CD4-positive, alpha-beta T cell (primary cell): ENCODE results near the gene BORA. TPM values are rescaled to one million over a fixed set of nuclear protein-coding genes. Genes with fewer than 3 reads are reported as not detected.

ENCODE experiments used
- ATAC-seq: fragments of 200-7000 bp; cut with Tn5 transposase; one replicate; pipeline ENCODE4 v1.10.0; 2022; ENCODE audit warnings: mild to moderate bottlenecking; ENCODE audit not compliant: poor library complexity
- CTCF ChIA-PET: fragments of 350-600 bp; sonication (Branson Sonifier 250); formaldehyde crosslinking; loops from one replicate; lab custom pipeline; 2021; ENCODE audit warnings: antibody characterized with exemption, inconsistent platforms; lab: Charles Lee
- POLR2A ChIA-PET: fragments of 350-600 bp; sonication (Branson Sonifier 250); formaldehyde crosslinking; loops from one replicate; lab custom pipeline; 2021; ENCODE audit warnings: antibody characterized with exemption, inconsistent platforms; lab: Charles Lee
- DNase-seq, 14 experiments: peaks; one replicate each; pipeline ENCODE4 v3.0.0-alpha.2; 2013 to 2020; ENCODE audit warnings: mixed read lengths in 2 of 14
- H3K27ac ChIP-seq, 2 donors: one replicate each; pipeline versions ENCODE4 v1.5.1 to v1.7.0; 2013; ENCODE audit warnings: low read length in 2 of 2, low read depth in 1 of 2, mild to moderate bottlenecking in 1 of 2
- H3K27me3 ChIP-seq, 2 experiments: 1 replicate in 1 of 2; 2 replicates in 1 of 2; pipeline versions ENCODE4 v1.6.1 to v1.7.0; 2013; ENCODE audit warnings: low read length in 2 of 2, control low read depth in 1 of 2, mild to moderate bottlenecking in 1 of 2, moderate library complexity in 1 of 2; ENCODE audit not compliant: insufficient read depth in 2 of 2, control insufficient read depth in 1 of 2
- H3K36me3 ChIP-seq: one replicate; pipeline ENCODE4 v1.6.1; 2013; ENCODE audit warnings: low read length, control low read depth; ENCODE audit not compliant: insufficient read depth
- H3K4me1 ChIP-seq: one replicate; pipeline ENCODE4 v1.6.1; 2013; ENCODE audit warnings: low read length, control low read depth; ENCODE audit not compliant: insufficient read depth
- H3K4me3 ChIP-seq: one replicate; pipeline ENCODE4 v1.5.1; 2013; ENCODE audit warnings: mild to moderate bottlenecking, low read length, moderate library complexity
- H3K9me3 ChIP-seq, 2 experiments: 1 replicate in 1 of 2; 2 replicates in 1 of 2; pipeline versions ENCODE4 v1.6.1 to v1.7.0; 2013; ENCODE audit warnings: low read length in 2 of 2, mild to moderate bottlenecking in 2 of 2, control low read depth in 1 of 2, moderate library complexity in 1 of 2; ENCODE audit not compliant: control insufficient read depth in 1 of 2, insufficient read depth in 1 of 2
- H3K27ac Mint-ChIP-seq: one replicate; pipeline ENCODE4 v1.8.0; 2020; ENCODE audit warnings: mixed read lengths
- H3K27me3 Mint-ChIP-seq: one replicate; pipeline ENCODE4 v1.8.0; 2021; ENCODE audit warnings: mixed read lengths
- H3K36me3 Mint-ChIP-seq: one replicate; pipeline ENCODE4 v1.8.0; 2021; ENCODE audit warnings: low read depth, mixed read lengths
- H3K4me1 Mint-ChIP-seq: one replicate; pipeline ENCODE4 v1.8.0; 2021; ENCODE audit warnings: low read depth, mixed read lengths
- H3K4me3 Mint-ChIP-seq: one replicate; pipeline ENCODE4 v1.8.0; 2020; ENCODE audit warnings: mild to moderate bottlenecking, mixed read lengths
- H3K9me3 Mint-ChIP-seq: one replicate; pipeline ENCODE4 v1.8.0; 2020; ENCODE audit warnings: mixed read lengths
- intact Hi-C, 2 experiments: fragments of 100-400 bp; cut with DNase I in 1 of 2; cut with micrococcal nuclease in 1 of 2; formaldehyde crosslinking; loops; one replicate each; pipeline versions ENCODE4 v1.15.1 to v1.9.0; 2023 to 2025; cut with DNase I, micrococcal nuclease
- total RNA-seq, 174 experiments: library from RNA in 2 of 174; stranded (reverse) in 2 of 174; gene quantifications; one replicate each; pipeline ENCODE4 v1.2.3 and lab custom pipeline; 2021 to 2026
- TF ChIP-seq, protein P1 (sequence below): fragments of 200-600 bp; IDR thresholded peaks from one replicate; pipeline ENCODE4 v1.8.0; 2022; ENCODE audit warnings: antibody characterized with exemption, mild to moderate bottlenecking

BORA gene
- total RNA-seq, 2 experiments from 2014 or later: 3.8 to 4.4 TPM

DNA sequence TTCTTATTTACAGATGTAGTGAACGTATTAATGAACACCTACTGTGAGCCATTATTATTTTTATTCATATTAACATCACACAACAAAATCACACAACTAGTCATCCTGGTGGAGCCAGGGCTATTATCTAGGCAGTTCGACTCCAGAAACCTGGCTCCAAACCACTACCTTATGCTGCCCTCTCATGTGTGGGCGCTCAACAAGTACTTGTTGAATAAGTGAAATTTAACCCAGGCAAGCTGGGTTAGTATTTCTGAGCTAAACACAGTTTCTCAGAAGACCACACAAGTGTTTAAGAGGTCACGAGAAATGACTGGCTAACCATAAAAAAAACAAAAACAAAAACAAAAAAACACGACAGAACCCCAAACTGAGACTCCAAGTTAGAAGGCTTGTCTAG is 33.9 kb upstream of the BORA start:
- Mint-ChIP-seq H3K4me1 (no peaks in the 10 kb centered on the region), H3K27ac (no peak overlapping the region), H3K9me3 (peaks cover 3% of the 10 kb centered on the region), H3K36me3 (no peaks in the 10 kb centered on the region), H3K27me3 (peaks cover 41% of the 10 kb centered on the region), H3K4me3 (no peak overlapping the region)
- ChIA-PET POLR2A (no interaction called here), CTCF (no interaction called here)
- peaks cover 0 to 7% of the 10 kb centered on the region in 2 experiments for H3K9me3 ChIP-seq
- no peaks in the 10 kb centered on the region for H3K36me3 ChIP-seq
- no peak for ATAC-seq
- no peaks in the 10 kb centered on the region for H3K27me3 ChIP-seq
- no peak overlapping the region for H3K27ac ChIP-seq
- no peak overlapping the region for H3K4me3 ChIP-seq
- TF ChIP-seq, protein P1, sequence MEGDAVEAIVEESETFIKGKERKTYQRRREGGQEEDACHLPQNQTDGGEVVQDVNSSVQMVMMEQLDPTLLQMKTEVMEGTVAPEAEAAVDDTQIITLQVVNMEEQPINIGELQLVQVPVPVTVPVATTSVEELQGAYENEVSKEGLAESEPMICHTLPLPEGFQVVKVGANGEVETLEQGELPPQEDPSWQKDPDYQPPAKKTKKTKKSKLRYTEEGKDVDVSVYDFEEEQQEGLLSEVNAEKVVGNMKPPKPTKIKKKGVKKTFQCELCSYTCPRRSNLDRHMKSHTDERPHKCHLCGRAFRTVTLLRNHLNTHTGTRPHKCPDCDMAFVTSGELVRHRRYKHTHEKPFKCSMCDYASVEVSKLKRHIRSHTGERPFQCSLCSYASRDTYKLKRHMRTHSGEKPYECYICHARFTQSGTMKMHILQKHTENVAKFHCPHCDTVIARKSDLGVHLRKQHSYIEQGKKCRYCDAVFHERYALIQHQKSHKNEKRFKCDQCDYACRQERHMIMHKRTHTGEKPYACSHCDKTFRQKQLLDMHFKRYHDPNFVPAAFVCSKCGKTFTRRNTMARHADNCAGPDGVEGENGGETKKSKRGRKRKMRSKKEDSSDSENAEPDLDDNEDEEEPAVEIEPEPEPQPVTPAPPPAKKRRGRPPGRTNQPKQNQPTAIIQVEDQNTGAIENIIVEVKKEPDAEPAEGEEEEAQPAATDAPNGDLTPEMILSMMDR: no peak
- no peak for DNase-seq
- no peaks in the 10 kb centered on the region for H3K4me1 ChIP-seq
- intact Hi-C loops: no loop called here

DNA sequence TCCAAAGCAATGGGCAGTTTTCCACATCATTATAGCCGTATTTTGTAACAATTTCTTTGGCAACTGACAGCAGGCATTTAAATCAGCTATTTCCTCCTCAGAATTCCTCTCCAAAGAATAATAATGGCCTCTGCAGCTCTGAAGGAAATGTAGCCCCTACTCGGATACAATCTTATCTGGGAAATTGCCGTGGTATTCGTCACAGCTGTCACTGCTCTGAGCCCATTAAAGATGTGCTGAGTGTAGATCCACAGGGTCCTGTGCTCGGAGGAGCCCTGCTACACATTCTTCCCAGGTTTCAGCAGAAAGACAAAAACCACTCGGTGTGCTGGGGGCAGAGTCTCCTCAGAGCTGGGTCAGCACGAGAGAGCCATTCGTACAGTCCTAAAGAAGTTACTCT is 33.4 kb upstream of the BORA start:
- CTCF ChIA-PET: no interaction called here
- intact Hi-C loops: no loop called here
- Histone ChIP-seq H3K27ac (no peak overlapping the region), H3K4me1 (no peaks in the 10 kb centered on the region), H3K4me3 (no peak overlapping the region), H3K27me3 (no peaks in the 10 kb centered on the region), H3K9me3 (peaks cover 0 to 7% of the 10 kb centered on the region in 2 experiments), H3K36me3 (no peaks in the 10 kb centered on the region)
- no peaks in the 10 kb centered on the region for H3K4me1 Mint-ChIP-seq
- no peak for ATAC-seq
- POLR2A ChIA-PET: no interaction called here
- H3K27me3 Mint-ChIP-seq: peaks cover 41% of the 10 kb centered on the region
- no peak overlapping the region for H3K4me3 Mint-ChIP-seq
- no peak overlapping the region for H3K27ac Mint-ChIP-seq
- H3K36me3 Mint-ChIP-seq: no peaks in the 10 kb centered on the region
- TF ChIP-seq, protein P1: no peak
- no peak for DNase-seq
- peaks cover 3% of the 10 kb centered on the region for H3K9me3 Mint-ChIP-seq

DNA sequence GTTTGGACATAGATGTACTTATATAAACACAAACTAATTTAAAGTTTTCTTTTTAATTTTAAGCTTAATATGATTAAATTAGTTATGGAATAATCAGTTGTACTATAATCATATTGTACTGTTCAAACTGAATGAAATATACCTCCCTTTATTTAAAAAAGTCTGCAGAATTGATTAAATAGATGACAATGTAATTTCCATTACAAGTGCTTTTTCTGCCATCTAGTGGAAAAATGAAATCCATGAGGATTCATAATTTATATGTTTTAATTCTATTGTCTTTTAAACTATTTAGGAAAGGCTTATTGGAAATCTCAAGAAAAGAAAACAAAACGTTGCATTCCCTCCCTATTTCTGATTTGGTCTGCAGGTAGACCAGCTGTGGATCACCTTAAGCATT is 31.1 kb upstream of the BORA start:
- peaks cover 29% of the 10 kb centered on the region for H3K27me3 Mint-ChIP-seq
- H3K36me3 Mint-ChIP-seq: no peaks in the 10 kb centered on the region
- H3K27me3 ChIP-seq: no peaks in the 10 kb centered on the region
- H3K9me3 Mint-ChIP-seq: peaks cover 3% of the 10 kb centered on the region
- DNase-seq: no peak
- no peaks in the 10 kb centered on the region for H3K4me1 Mint-ChIP-seq
- no peak overlapping the region for H3K27ac Mint-ChIP-seq
- ATAC-seq: no peak
- no peak overlapping the region for H3K4me3 Mint-ChIP-seq
- H3K36me3 ChIP-seq: no peaks in the 10 kb centered on the region
- no peak overlapping the region for H3K4me3 ChIP-seq
- ChIA-PET CTCF (interaction anchor here (1.1 kb wide), 1 partner anchor 45 kb away, joined by 3 read pairs; no protein-coding TSS in a partner anchor), POLR2A (no interaction called here)
- intact Hi-C loops: no loop called here
- no peaks in the 10 kb centered on the region for H3K4me1 ChIP-seq
- H3K9me3 ChIP-seq: peaks cover 0 to 14% of the 10 kb centered on the region in 2 experiments
- TF ChIP-seq, protein P1: no peak
- no peak overlapping the region for H3K27ac ChIP-seq
